SK-N-SH treated with all-trans-retinoic acid at 6 μM for 48 hours (cell line): Measurements from ENCODE around the gene ATP11C.

Source experiments
- ATAC-seq: fragments of 200-7000 bp; cut with Tn5 transposase; 3 replicates; pipeline ENCODE4 v1.9.1; 2020; ENCODE audit warnings: mild to moderate bottlenecking, moderate library complexity
- ARNTL ChIP-seq: fragments of 450-650 bp; formaldehyde crosslinking; IDR thresholded peaks from 2 replicates; pipeline ENCODE4 v1.5.0; 2020; ENCODE audit warnings: low read depth, mild to moderate bottlenecking, moderate library complexity, borderline replicate concordance
- BACH2 ChIP-seq: fragments of 250-450 bp; sonication (Bioruptor Pico); IDR thresholded peaks from 2 replicates; pipeline ENCODE4 v1.9.0; 2021; ENCODE audit warnings: mild to moderate bottlenecking, borderline replicate concordance
- CSRNP3 ChIP-seq: fragments of 250-450 bp; sonication (Bioruptor Pico); IDR thresholded peaks from 2 replicates; pipeline ENCODE4 v1.5.1; 2021; ENCODE audit warnings: mild to moderate bottlenecking, moderate library complexity
- ESRRG ChIP-seq: fragments of 250-450 bp; sonication (Bioruptor Pico); IDR thresholded peaks from 2 replicates; pipeline ENCODE4 v1.6.1; 2021; ENCODE audit warnings: mild to moderate bottlenecking
- GLIS3 ChIP-seq: fragments of 250-450 bp; sonication (Bioruptor Pico); IDR thresholded peaks from 2 replicates; pipeline ENCODE4 v1.5.0; 2020; ENCODE audit warnings: mild to moderate bottlenecking, moderate library complexity
- ISL1 ChIP-seq: fragments of 250-450 bp; sonication (Bioruptor Pico); IDR thresholded peaks from 2 replicates; pipeline ENCODE4 v2.1.2; 2022; ENCODE audit warnings: mild to moderate bottlenecking, moderate library complexity
- OSR1 ChIP-seq: fragments of 250-450 bp; sonication (Bioruptor Pico); IDR thresholded peaks from 2 replicates; pipeline ENCODE4 v1.8.0; 2022; ENCODE audit warnings: moderate library complexity, mild to moderate bottlenecking, inconsistent platforms
- PPARA ChIP-seq: fragments of 250-450 bp; sonication (Bioruptor Pico); IDR thresholded peaks from 2 replicates; pipeline ENCODE4 v1.5.0; 2020; ENCODE audit warnings: mild to moderate bottlenecking, borderline replicate concordance
- RARB ChIP-seq: fragments of 250-450 bp; sonication (Bioruptor Pico); IDR thresholded peaks from 2 replicates; pipeline ENCODE4 v1.8.0; 2021; ENCODE audit warnings: mild to moderate bottlenecking, moderate library complexity
- SNAI2 ChIP-seq: fragments of 250-450 bp; sonication (Bioruptor Pico); IDR thresholded peaks from 2 replicates; pipeline ENCODE4 v1.5.0; 2020; ENCODE audit warnings: mild to moderate bottlenecking, moderate library complexity
- TCF4 ChIP-seq: fragments of 250-450 bp; sonication (Bioruptor Pico); IDR thresholded peaks from 2 replicates; pipeline ENCODE4 v1.8.0; 2021; ENCODE audit warnings: mild to moderate bottlenecking, moderate library complexity, borderline replicate concordance
- TOX ChIP-seq: fragments of 250-450 bp; sonication (Bioruptor Pico); IDR thresholded peaks from 2 replicates; pipeline ENCODE4 v1.8.0; 2021; ENCODE audit warnings: mild to moderate bottlenecking, moderate library complexity, borderline replicate concordance
- TSHZ2 ChIP-seq: fragments of 250-450 bp; sonication (Bioruptor Pico); IDR thresholded peaks from 2 replicates; pipeline ENCODE4 v1.5.0; 2020; ENCODE audit warnings: mild to moderate bottlenecking, moderate library complexity
- ZC3H10 ChIP-seq: fragments of 250-450 bp; sonication (Bioruptor Pico); IDR thresholded peaks from 2 replicates; pipeline ENCODE4 v1.5.1; 2021; ENCODE audit warnings: mild to moderate bottlenecking, moderate library complexity
- ZFP3 ChIP-seq: fragments of 250-450 bp; sonication (Bioruptor Pico); IDR thresholded peaks from 2 replicates; pipeline ENCODE4 v1.5.0; 2020; ENCODE audit warnings: mild to moderate bottlenecking, moderate library complexity
- ZFP30 ChIP-seq: fragments of 450-650 bp; formaldehyde crosslinking; IDR thresholded peaks from 2 replicates; pipeline ENCODE4 v1.5.0; 2022; ENCODE audit warnings: mild to moderate bottlenecking, moderate library complexity
- ZNF565 ChIP-seq: fragments of 450-650 bp; formaldehyde crosslinking; conservative IDR thresholded peaks from 2 replicates; pipeline ENCODE4 v1.5.0; 2020; ENCODE audit warnings: low read depth, mild to moderate bottlenecking, moderate library complexity
- ZNF70 ChIP-seq: fragments of 450-650 bp; formaldehyde crosslinking; IDR thresholded peaks from 2 replicates; pipeline ENCODE4 v1.5.0; 2020; ENCODE audit warnings: mild to moderate bottlenecking, moderate library complexity
- ZNF8 ChIP-seq: fragments of 450-650 bp; formaldehyde crosslinking; IDR thresholded peaks from 2 replicates; pipeline ENCODE4 v1.5.0; 2020; ENCODE audit warnings: mild to moderate bottlenecking, moderate library complexity
- TF ChIP-seq, protein P1 (sequence below): fragments of 250-450 bp; sonication (Bioruptor Pico); IDR thresholded peaks from 2 replicates; pipeline ENCODE4 v1.8.0; 2020; ENCODE audit warnings: mild to moderate bottlenecking, moderate library complexity, borderline replicate concordance
- TF ChIP-seq, protein P2 (sequence below): fragments of 250-450 bp; sonication (Bioruptor Pico); IDR thresholded peaks from 2 replicates; pipeline ENCODE4 v1.8.0; 2021; ENCODE audit warnings: low read depth, mild to moderate bottlenecking, moderate library complexity, borderline replicate concordance
- TF ChIP-seq, protein P3 (sequence below): fragments of 250-450 bp; sonication (Bioruptor Pico); IDR thresholded peaks from 2 replicates; pipeline ENCODE4 v1.5.1; 2020; ENCODE audit warnings: low read depth, mild to moderate bottlenecking, moderate library complexity

Gene ATP11C

DNA sequence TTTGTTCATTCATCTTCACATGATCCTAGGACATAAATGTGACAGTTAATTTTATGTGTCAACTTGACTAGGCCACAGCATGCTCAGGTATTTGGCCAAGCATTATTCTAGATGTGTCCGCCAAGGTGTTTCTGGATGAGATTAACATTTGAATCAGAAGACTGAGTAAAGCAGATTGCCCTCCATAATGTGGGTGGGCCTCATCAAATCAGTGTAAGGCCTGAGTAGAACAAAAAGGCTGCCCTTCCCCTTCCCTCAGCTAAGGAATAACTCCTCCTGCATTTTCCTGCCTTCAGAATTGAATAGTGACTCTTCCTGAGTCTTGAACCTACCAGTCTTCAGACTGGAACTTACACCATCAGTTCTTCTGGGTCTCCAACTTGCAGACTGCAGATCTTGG, 18.4 kb downstream of the ATP11C start (continued):
- TF ChIP-seq ZC3H10 (CRISPR knock-in tag) (no peak), TOX (CRISPR knock-in tag) (no peak), SNAI2 (CRISPR knock-in tag) (no peak), ZNF565 (no peak), TCF4 (CRISPR knock-in tag) (no peak), ESRRG (no peak), ZFP30 (CRISPR knock-in tag) (no peak), RARB (CRISPR knock-in tag) (no peak), ARNTL (no peak), ZNF8 (no peak)
- TF ChIP-seq, protein P1, sequence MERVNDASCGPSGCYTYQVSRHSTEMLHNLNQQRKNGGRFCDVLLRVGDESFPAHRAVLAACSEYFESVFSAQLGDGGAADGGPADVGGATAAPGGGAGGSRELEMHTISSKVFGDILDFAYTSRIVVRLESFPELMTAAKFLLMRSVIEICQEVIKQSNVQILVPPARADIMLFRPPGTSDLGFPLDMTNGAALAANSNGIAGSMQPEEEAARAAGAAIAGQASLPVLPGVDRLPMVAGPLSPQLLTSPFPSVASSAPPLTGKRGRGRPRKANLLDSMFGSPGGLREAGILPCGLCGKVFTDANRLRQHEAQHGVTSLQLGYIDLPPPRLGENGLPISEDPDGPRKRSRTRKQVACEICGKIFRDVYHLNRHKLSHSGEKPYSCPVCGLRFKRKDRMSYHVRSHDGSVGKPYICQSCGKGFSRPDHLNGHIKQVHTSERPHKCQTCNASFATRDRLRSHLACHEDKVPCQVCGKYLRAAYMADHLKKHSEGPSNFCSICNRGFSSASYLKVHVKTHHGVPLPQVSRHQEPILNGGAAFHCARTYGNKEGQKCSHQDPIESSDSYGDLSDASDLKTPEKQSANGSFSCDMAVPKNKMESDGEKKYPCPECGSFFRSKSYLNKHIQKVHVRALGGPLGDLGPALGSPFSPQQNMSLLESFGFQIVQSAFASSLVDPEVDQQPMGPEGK (CRISPR knock-in tag), result no peak

DNA sequence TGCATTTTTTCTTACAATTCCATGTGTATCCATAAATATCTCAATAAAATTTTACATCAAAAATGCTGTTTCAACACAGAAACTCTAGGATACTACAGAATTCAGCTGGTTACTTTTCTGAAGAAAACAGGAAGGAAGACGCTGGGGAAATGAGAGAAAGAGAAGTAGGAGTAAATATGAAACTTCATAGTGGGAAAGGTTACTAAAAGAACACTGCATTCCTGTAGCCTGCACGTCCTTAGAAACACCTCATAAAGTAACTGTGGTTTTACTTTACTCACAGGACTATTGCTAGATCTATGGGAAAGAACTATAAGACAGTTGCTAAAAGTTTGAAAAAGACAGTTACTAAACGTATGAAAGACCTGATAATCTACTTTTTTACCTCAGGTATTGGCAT, 23.1 kb downstream of the ATP11C start:
- no peak for TF ChIP-seq GLIS3 (CRISPR knock-in tag)
- TF ChIP-seq ZNF8, result no peak
- TF ChIP-seq ZC3H10 (CRISPR knock-in tag), result no peak
- no peak for TF ChIP-seq ESRRG
- TF ChIP-seq ZNF565, result no peak
- TF ChIP-seq PPARA (CRISPR knock-in tag), result no peak
- TF ChIP-seq, protein P2, sequence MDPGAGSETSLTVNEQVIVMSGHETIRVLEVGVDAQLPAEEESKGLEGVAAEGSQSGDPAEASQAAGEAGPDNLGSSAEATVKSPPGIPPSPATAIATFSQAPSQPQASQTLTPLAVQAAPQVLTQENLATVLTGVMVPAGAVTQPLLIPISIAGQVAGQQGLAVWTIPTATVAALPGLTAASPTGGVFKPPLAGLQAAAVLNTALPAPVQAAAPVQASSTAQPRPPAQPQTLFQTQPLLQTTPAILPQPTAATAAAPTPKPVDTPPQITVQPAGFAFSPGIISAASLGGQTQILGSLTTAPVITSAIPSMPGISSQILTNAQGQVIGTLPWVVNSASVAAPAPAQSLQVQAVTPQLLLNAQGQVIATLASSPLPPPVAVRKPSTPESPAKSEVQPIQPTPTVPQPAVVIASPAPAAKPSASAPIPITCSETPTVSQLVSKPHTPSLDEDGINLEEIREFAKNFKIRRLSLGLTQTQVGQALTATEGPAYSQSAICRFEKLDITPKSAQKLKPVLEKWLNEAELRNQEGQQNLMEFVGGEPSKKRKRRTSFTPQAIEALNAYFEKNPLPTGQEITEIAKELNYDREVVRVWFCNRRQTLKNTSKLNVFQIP (CRISPR knock-in tag), result no peak
- no peak for TF ChIP-seq TCF4 (CRISPR knock-in tag)
- TF ChIP-seq ZNF70, result no peak
- TF ChIP-seq ZFP3 (CRISPR knock-in tag), result no peak
- TF ChIP-seq, protein P1 (CRISPR knock-in tag), result no peak
- TF ChIP-seq TSHZ2 (CRISPR knock-in tag), result no peak
- TF ChIP-seq OSR1 (CRISPR knock-in tag), result no peak
- TF ChIP-seq BACH2, result no peak
- no peak for TF ChIP-seq ZFP30 (CRISPR knock-in tag)
- TF ChIP-seq ARNTL, result no peak
- TF ChIP-seq CSRNP3 (CRISPR knock-in tag), result no peak
- no peak for TF ChIP-seq ISL1 (CRISPR knock-in tag)
- TF ChIP-seq SNAI2 (CRISPR knock-in tag), result no peak
- TF ChIP-seq RARB (CRISPR knock-in tag), result no peak
- TF ChIP-seq, all 23 proteins: peak for 0
- no peak for ATAC-seq

- TF ChIP-seq, protein P3, sequence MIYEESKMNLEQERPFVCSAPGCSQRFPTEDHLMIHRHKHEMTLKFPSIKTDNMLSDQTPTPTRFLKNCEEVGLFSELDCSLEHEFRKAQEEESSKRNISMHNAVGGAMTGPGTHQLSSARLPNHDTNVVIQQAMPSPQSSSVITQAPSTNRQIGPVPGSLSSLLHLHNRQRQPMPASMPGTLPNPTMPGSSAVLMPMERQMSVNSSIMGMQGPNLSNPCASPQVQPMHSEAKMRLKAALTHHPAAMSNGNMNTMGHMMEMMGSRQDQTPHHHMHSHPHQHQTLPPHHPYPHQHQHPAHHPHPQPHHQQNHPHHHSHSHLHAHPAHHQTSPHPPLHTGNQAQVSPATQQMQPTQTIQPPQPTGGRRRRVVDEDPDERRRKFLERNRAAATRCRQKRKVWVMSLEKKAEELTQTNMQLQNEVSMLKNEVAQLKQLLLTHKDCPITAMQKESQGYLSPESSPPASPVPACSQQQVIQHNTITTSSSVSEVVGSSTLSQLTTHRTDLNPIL (CRISPR knock-in tag), result no peak
- no peak for TF ChIP-seq TOX (CRISPR knock-in tag)
- TF ChIP-seq CSRNP3 (CRISPR knock-in tag), result no peak
- TF ChIP-seq ZC3H10 (CRISPR knock-in tag), result no peak
- TF ChIP-seq, protein P1 (CRISPR knock-in tag), result no peak
- no peak for TF ChIP-seq BACH2
- no peak for TF ChIP-seq ZNF565
- no peak for TF ChIP-seq TCF4 (CRISPR knock-in tag)
- no peak for TF ChIP-seq ZFP3 (CRISPR knock-in tag)
- TF ChIP-seq ZNF8, result no peak
- no peak for TF ChIP-seq ZNF70
- no peak for TF ChIP-seq PPARA (CRISPR knock-in tag)
- no peak for TF ChIP-seq ESRRG
- ATAC-seq, result no peak
Observed at GRCh38 chrX:139907078-139907477, 25.8 kb downstream of the ATP11C start.
